ENCODE measurements around the gene MTFR1L. TPM values are rescaled to one million over a fixed set of nuclear protein-coding genes. Genes with fewer than 3 reads are reported as not detected.

The MTFR1L gene
- total RNA-seq, 1 experiment from 2014 or later: 39.6 TPM

GRCh38 chr1:25872713-25873112 lies 53.0 kb downstream of the MTFR1L start:
- Histone ChIP-seq H3K9me3 (ENCODE audit: low read length) (no peaks in the 10 kb centered on the region), H3K36me3 (ENCODE audit: insufficient read depth, low read length) (no peaks in the 10 kb centered on the region), H4K20me1 (ENCODE audit: insufficient read depth, low read depth, low read length) (no peaks in the 10 kb centered on the region), H3K4me2 (ENCODE audit: low read depth, low read length, poor library complexity, severe bottlenecking) (peak overlapping the region; percentile 65), H3K79me2 (ENCODE audit: low read length) (no peaks in the 10 kb centered on the region), H3K4me1 (ENCODE audit: low read length) (peaks cover 57% of the 10 kb centered on the region), H2AFZ (ENCODE audit: low read length) (no peak overlapping the region), H3K4me3 (ENCODE audit: low read length) (peak overlapping the region; percentile 47), H3K27me3 (ENCODE audit: low read length) (no peaks in the 10 kb centered on the region), H3K9ac (ENCODE audit: low read length) (peak overlapping the region; percentile 50), H3K27ac (ENCODE audit: low read length) (peak overlapping the region; percentile 74), H3K9me2 (replicated peaks; ENCODE audit: insufficient read depth, low read length) (no peaks in the 10 kb centered on the region)
- DNase-seq: peak; percentile 81

- DNase-seq: no peak
- Histone ChIP-seq H3K27ac (ENCODE audit: low read length) (peak overlapping the region; percentile 74), H3K4me1 (ENCODE audit: low read length) (peaks cover 57% of the 10 kb centered on the region), H3K9me3 (ENCODE audit: low read length) (no peaks in the 10 kb centered on the region), H2AFZ (ENCODE audit: low read length) (no peak overlapping the region), H3K4me3 (ENCODE audit: low read length) (peak overlapping the region; percentile 47), H3K9me2 (replicated peaks; ENCODE audit: insufficient read depth, low read length) (no peaks in the 10 kb centered on the region), H3K9ac (ENCODE audit: low read length) (peak overlapping the region; percentile 50), H3K27me3 (ENCODE audit: low read length) (no peaks in the 10 kb centered on the region), H3K36me3 (ENCODE audit: insufficient read depth, low read length) (no peaks in the 10 kb centered on the region), H3K79me2 (ENCODE audit: low read length) (no peaks in the 10 kb centered on the region), H4K20me1 (ENCODE audit: insufficient read depth, low read depth, low read length) (no peaks in the 10 kb centered on the region), H3K4me2 (ENCODE audit: low read depth, low read length, poor library complexity, severe bottlenecking) (peak overlapping the region; percentile 65)
These were observed 53.4 kb downstream of the MTFR1L start for GRCh38 chr1:25873120-25873519.

- no peaks in the 10 kb centered on the region for H3K27me3 ChIP-seq (ENCODE audit: low read length)
- no peak for DNase-seq
- H4K20me1 ChIP-seq (ENCODE audit: insufficient read depth, low read depth, low read length): no peaks in the 10 kb centered on the region
- no peaks in the 10 kb centered on the region for H3K9me2 ChIP-seq (replicated peaks; ENCODE audit: insufficient read depth, low read length)
- no peaks in the 10 kb centered on the region for H3K36me3 ChIP-seq (ENCODE audit: insufficient read depth, low read length)
- no peaks in the 10 kb centered on the region for H3K9me3 ChIP-seq (ENCODE audit: low read length)
- no peaks in the 10 kb centered on the region for H3K79me2 ChIP-seq (ENCODE audit: low read length)
- no peak overlapping the region for H3K27ac ChIP-seq (ENCODE audit: low read length)
- H3K4me3 ChIP-seq (ENCODE audit: low read length): peak overlapping the region; percentile 73
- no peak overlapping the region for H2AFZ ChIP-seq (ENCODE audit: low read length)
- H3K4me2 ChIP-seq (ENCODE audit: low read depth, low read length, poor library complexity, severe bottlenecking): peak overlapping the region; percentile 80
- H3K9ac ChIP-seq (ENCODE audit: low read length): peak overlapping the region; percentile 74
- H3K4me1 ChIP-seq (ENCODE audit: low read length): peaks cover 57% of the 10 kb centered on the region
These were observed 54.5 kb downstream of the MTFR1L start for GRCh38 chr1:25874209-25874608.

GRCh38 chr1:25874635-25875153 lies 54.9 kb downstream of the MTFR1L start:
- Histone ChIP-seq H4K20me1 (ENCODE audit: insufficient read depth, low read depth, low read length) (no peaks in the 10 kb centered on the region), H3K27ac (ENCODE audit: low read length) (no peak overlapping the region), H3K9me2 (replicated peaks; ENCODE audit: insufficient read depth, low read length) (no peaks in the 10 kb centered on the region), H3K79me2 (ENCODE audit: low read length) (no peaks in the 10 kb centered on the region), H3K27me3 (ENCODE audit: low read length) (no peaks in the 10 kb centered on the region), H3K4me1 (ENCODE audit: low read length) (peaks cover 57% of the 10 kb centered on the region), H3K4me2 (ENCODE audit: low read depth, low read length, poor library complexity, severe bottlenecking) (peak overlapping the region; percentile 80), H3K4me3 (ENCODE audit: low read length) (peak overlapping the region; percentile 73), H3K9me3 (ENCODE audit: low read length) (no peaks in the 10 kb centered on the region), H3K9ac (ENCODE audit: low read length) (peak overlapping the region; percentile 74), H3K36me3 (ENCODE audit: insufficient read depth, low read length) (no peaks in the 10 kb centered on the region), H2AFZ (ENCODE audit: low read length) (peak overlapping the region; percentile 61; the same call in 1 of the 2 replicates)
- no peak for DNase-seq

- Histone ChIP-seq H4K20me1 (ENCODE audit: insufficient read depth, low read depth, low read length) (no peaks in the 10 kb centered on the region), H3K4me1 (ENCODE audit: low read length) (peaks cover 56% of the 10 kb centered on the region), H3K9me2 (replicated peaks; ENCODE audit: insufficient read depth, low read length) (no peaks in the 10 kb centered on the region), H3K27me3 (ENCODE audit: low read length) (no peaks in the 10 kb centered on the region), H3K36me3 (ENCODE audit: insufficient read depth, low read length) (no peaks in the 10 kb centered on the region), H3K4me3 (ENCODE audit: low read length) (peak within 1 kb of the TSS; percentile 73), H2AFZ (ENCODE audit: low read length) (peak within 1 kb of the TSS; percentile 79), H3K9me3 (ENCODE audit: low read length) (no peaks in the 10 kb centered on the region), H3K27ac (ENCODE audit: low read length) (no peak within 1 kb of the TSS), H3K4me2 (ENCODE audit: low read depth, low read length, poor library complexity, severe bottlenecking) (peak within 1 kb of the TSS; percentile 80), H3K9ac (ENCODE audit: low read length) (peak within 1 kb of the TSS; percentile 74), H3K79me2 (ENCODE audit: low read length) (no peaks in the 10 kb centered on the region)
- peak; percentile 76 for DNase-seq
These were observed 55.6 kb downstream of the MTFR1L start, which contains the start of gene PAQR7 for GRCh38 chr1:25875154-25875855. Gene PAQR7, minus strand, starts transcription at chr1:25875708. Its CDS starts 11,869 bp downstream, at chr1:25863839.

- H4K20me1 ChIP-seq (ENCODE audit: insufficient read depth, low read depth, low read length): no peaks in the 10 kb centered on the region
- no peaks in the 10 kb centered on the region for H3K36me3 ChIP-seq (ENCODE audit: insufficient read depth, low read length)
- H2AFZ ChIP-seq (ENCODE audit: low read length): peak overlapping the region; percentile 79
- H3K27me3 ChIP-seq (ENCODE audit: low read length): no peaks in the 10 kb centered on the region
- no peaks in the 10 kb centered on the region for H3K9me3 ChIP-seq (ENCODE audit: low read length)
- DNase-seq: no peak
- H3K9me2 ChIP-seq (replicated peaks; ENCODE audit: insufficient read depth, low read length): no peaks in the 10 kb centered on the region
- H3K4me1 ChIP-seq (ENCODE audit: low read length): peaks cover 48% of the 10 kb centered on the region
- peak overlapping the region; percentile 74 for H3K9ac ChIP-seq (ENCODE audit: low read length)
- H3K4me3 ChIP-seq (ENCODE audit: low read length): peak overlapping the region; percentile 73; the same call in 1 of the 2 replicates
- no peaks in the 10 kb centered on the region for H3K79me2 ChIP-seq (ENCODE audit: low read length)
- H3K4me2 ChIP-seq (ENCODE audit: low read depth, low read length, poor library complexity, severe bottlenecking): peak overlapping the region; percentile 80
- H3K27ac ChIP-seq (ENCODE audit: low read length): no peak overlapping the region
These were observed 56.3 kb downstream of the MTFR1L start for GRCh38 chr1:25875856-25876692.

GRCh38 chr1:25876693-25877077 lies 56.9 kb downstream of the MTFR1L start:
- peaks cover 42% of the 10 kb centered on the region for H3K4me1 ChIP-seq (ENCODE audit: low read length)
- no peak overlapping the region for H2AFZ ChIP-seq (ENCODE audit: low read length)
- H3K36me3 ChIP-seq (ENCODE audit: insufficient read depth, low read length): no peaks in the 10 kb centered on the region
- no peak overlapping the region for H3K4me2 ChIP-seq (ENCODE audit: low read depth, low read length, poor library complexity, severe bottlenecking)
- no peaks in the 10 kb centered on the region for H3K9me2 ChIP-seq (replicated peaks; ENCODE audit: insufficient read depth, low read length)
- no peaks in the 10 kb centered on the region for H3K9me3 ChIP-seq (ENCODE audit: low read length)
- no peak overlapping the region for H3K4me3 ChIP-seq (ENCODE audit: low read length)
- no peaks in the 10 kb centered on the region for H3K79me2 ChIP-seq (ENCODE audit: low read length)
- H3K27ac ChIP-seq (ENCODE audit: low read length): no peak overlapping the region
- H3K9ac ChIP-seq (ENCODE audit: low read length): no peak overlapping the region
- no peak for DNase-seq
- no peaks in the 10 kb centered on the region for H4K20me1 ChIP-seq (ENCODE audit: insufficient read depth, low read depth, low read length)
- H3K27me3 ChIP-seq (ENCODE audit: low read length): no peaks in the 10 kb centered on the region

GRCh38 chr1:25877155-25877554 lies 57.4 kb downstream of the MTFR1L start:
- no peak overlapping the region for H3K9ac ChIP-seq (ENCODE audit: low read length)

More at GRCh38 chr1:25877155-25877554, 57.4 kb downstream of the MTFR1L start:
- no peak for DNase-seq
- no peaks in the 10 kb centered on the region for H3K27me3 ChIP-seq (ENCODE audit: low read length)
- no peaks in the 10 kb centered on the region for H3K9me3 ChIP-seq (ENCODE audit: low read length)
- H3K36me3 ChIP-seq (ENCODE audit: insufficient read depth, low read length): no peaks in the 10 kb centered on the region
- no peak overlapping the region for H2AFZ ChIP-seq (ENCODE audit: low read length)
- H3K4me1 ChIP-seq (ENCODE audit: low read length): peaks cover 38% of the 10 kb centered on the region
- no peak overlapping the region for H3K27ac ChIP-seq (ENCODE audit: low read length)
- no peaks in the 10 kb centered on the region for H4K20me1 ChIP-seq (ENCODE audit: insufficient read depth, low read depth, low read length)
- H3K79me2 ChIP-seq (ENCODE audit: low read length): no peaks in the 10 kb centered on the region
- H3K4me2 ChIP-seq (ENCODE audit: low read depth, low read length, poor library complexity, severe bottlenecking): no peak overlapping the region
- no peak overlapping the region for H3K4me3 ChIP-seq (ENCODE audit: low read length)
- H3K9me2 ChIP-seq (replicated peaks; ENCODE audit: insufficient read depth, low read length): no peaks in the 10 kb centered on the region
